Upper lobe of left lung (tissue), 4 donors: ENCODE results near the gene SIMC1.
"Not testable (repeated sequence)": the region's sequence is repeated elsewhere in the genome, so short reads cannot be mapped to it uniquely, and the experiment has no call there.

ENCODE experiments used
- POLR2AphosphoS5 ChIP-seq, 2 donors: sonication (generic); formaldehyde crosslinking; IDR thresholded peaks; one replicate each; pipeline ENCODE4 v1.5.1; 2017; ENCODE audit warnings: antibody characterized with exemption in 2 of 2
- TF ChIP-seq, protein P1 (sequence below), 6 experiments: fragments of 450-650 bp in 4 of 6; fragments of 200-600 bp in 2 of 6; sonication (generic) in 2 of 6; IDR thresholded peaks; one replicate each; pipeline ENCODE4 v1.5.1; 2016 to 2019; ENCODE audit warnings: antibody characterized with exemption in 6 of 6

DNA sequence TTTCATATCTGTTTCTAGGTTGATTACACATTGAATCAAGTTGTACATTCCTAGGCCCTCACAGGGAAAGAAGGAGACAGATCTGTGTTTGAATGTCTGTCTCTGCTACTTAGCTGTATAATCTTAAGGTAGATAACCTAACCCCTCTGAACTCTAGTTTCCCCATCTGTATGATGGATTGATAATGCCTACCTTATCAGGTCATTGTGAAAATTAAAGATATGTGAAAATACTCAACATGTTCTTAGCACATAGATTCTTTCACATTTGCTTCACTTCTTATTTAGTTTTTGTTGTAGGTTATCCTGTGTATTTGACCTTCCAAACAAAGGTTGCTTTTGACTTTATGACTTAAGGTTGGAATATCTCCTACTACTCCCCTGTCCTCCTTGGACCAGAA, 50.8 kb downstream of the SIMC1 start:
- not testable (repeated sequence) for TF ChIP-seq POLR2AphosphoS5 (IDR thresholded peaks at IDR 0.05)
- TF ChIP-seq, protein P1, sequence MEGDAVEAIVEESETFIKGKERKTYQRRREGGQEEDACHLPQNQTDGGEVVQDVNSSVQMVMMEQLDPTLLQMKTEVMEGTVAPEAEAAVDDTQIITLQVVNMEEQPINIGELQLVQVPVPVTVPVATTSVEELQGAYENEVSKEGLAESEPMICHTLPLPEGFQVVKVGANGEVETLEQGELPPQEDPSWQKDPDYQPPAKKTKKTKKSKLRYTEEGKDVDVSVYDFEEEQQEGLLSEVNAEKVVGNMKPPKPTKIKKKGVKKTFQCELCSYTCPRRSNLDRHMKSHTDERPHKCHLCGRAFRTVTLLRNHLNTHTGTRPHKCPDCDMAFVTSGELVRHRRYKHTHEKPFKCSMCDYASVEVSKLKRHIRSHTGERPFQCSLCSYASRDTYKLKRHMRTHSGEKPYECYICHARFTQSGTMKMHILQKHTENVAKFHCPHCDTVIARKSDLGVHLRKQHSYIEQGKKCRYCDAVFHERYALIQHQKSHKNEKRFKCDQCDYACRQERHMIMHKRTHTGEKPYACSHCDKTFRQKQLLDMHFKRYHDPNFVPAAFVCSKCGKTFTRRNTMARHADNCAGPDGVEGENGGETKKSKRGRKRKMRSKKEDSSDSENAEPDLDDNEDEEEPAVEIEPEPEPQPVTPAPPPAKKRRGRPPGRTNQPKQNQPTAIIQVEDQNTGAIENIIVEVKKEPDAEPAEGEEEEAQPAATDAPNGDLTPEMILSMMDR (IDR thresholded peaks at IDR 0.05), result not testable (repeated sequence)
